GM12878 (cell line): ENCODE results near the gene GJA8. TPM values are rescaled to one million over a fixed set of nuclear protein-coding genes. Genes with fewer than 3 reads are reported as not detected.

Source experiments
- ATAC-seq: fragments of 200-7000 bp; cut with Tn5 transposase; 3 replicates; pipeline ENCODE4 v1.9.1; 2020; ENCODE audit warnings: mild to moderate bottlenecking, moderate library complexity
- BruUV-seq: library from RNA; stranded (reverse); fragments of 400-500 nt; replicated peaks from 2 replicates; lab custom pipeline; 2021; lab: Mats Ljungman, UMichigan
- CTCF ChIA-PET: fragments of 300-600 bp; sonication (Branson Sonifier 250); formaldehyde crosslinking; extraction: SDS; loops from one replicate; lab custom pipeline; 2021; ENCODE audit warnings: inconsistent platforms; lab: Yijun Ruan, JAX
- POLR2A ChIA-PET: fragments of 350-600 bp; formaldehyde crosslinking; extraction: SDS; loops from one replicate; lab custom pipeline; 2021; ENCODE audit warnings: inconsistent platforms; lab: Charles Lee
- RAD21 ChIA-PET: fragments of 300-600 bp; sonication (Branson Sonifier 250); formaldehyde crosslinking; loops from one replicate; lab custom pipeline; 2023; ENCODE audit warnings: antibody characterized with exemption; ENCODE audit not compliant: unreplicated experiment; lab: Charles Lee
- SMC1A ChIA-PET: fragments of 300-600 bp; sonication (Branson Sonifier 250); formaldehyde crosslinking; loops from one replicate; lab custom pipeline; 2023; ENCODE audit not compliant: unreplicated experiment, uncharacterized antibody; lab: Charles Lee
- DNase-seq: peaks from one replicate; pipeline ENCODE4 v3.0.0-alpha.2; 2011; ENCODE audit warnings: low read depth, low spot score
- FAIRE-seq: peaks from 3 replicates; lab custom pipeline; 2011; peaks lifted over from hg19 to GRCh38; lab: Jason Lieb, UNC
- H2AFZ ChIP-seq: 2 replicates; pipeline ENCODE4 v1.6.0; 2011; ENCODE audit warnings: low read depth, low read length, control low read depth; ENCODE audit not compliant: control insufficient read depth
- H3K27ac ChIP-seq: 2 replicates; pipeline ENCODE4 v1.5.1; 2011; ENCODE audit warnings: control low read depth; ENCODE audit not compliant: control insufficient read depth, insufficient read depth
- H3K27me3 ChIP-seq, 2 experiments: replicated peaks in 1 of 2; 2 replicates each; pipeline versions ENCODE4 v1.6.0 to v1.6.1; 2011; ENCODE audit warnings: low read length in 1 of 2; ENCODE audit not compliant: control insufficient read depth in 2 of 2, insufficient read depth in 2 of 2
- H3K36me3 ChIP-seq, 2 experiments: 2 replicates each; pipeline ENCODE4 v1.5.1; 2011; ENCODE audit warnings: low read length in 1 of 2; ENCODE audit not compliant: control insufficient read depth in 2 of 2, insufficient read depth in 2 of 2
- H3K4me1 ChIP-seq: 2 replicates; pipeline ENCODE4 v1.6.1; 2011; ENCODE audit warnings: mild to moderate bottlenecking, low read length, moderate library complexity, mixed read lengths; ENCODE audit not compliant: control insufficient read depth, insufficient read depth
- H3K4me2 ChIP-seq: 2 replicates; pipeline ENCODE4 v1.6.0; 2011; ENCODE audit warnings: control low read depth; ENCODE audit not compliant: control insufficient read depth, insufficient read depth
- H3K4me3 ChIP-seq: fragments of 200-600 bp; sonication (generic); 2 replicates; pipeline ENCODE4 v1.5.1; 2016
- H3K79me2 ChIP-seq: 2 replicates; pipeline ENCODE4 v1.6.0; 2011; ENCODE audit warnings: low read length; ENCODE audit not compliant: control insufficient read depth, insufficient read depth
- H3K9ac ChIP-seq: 2 replicates; pipeline ENCODE4 v1.8.0; 2011; ENCODE audit warnings: low read length, control low read depth, mixed read lengths; ENCODE audit not compliant: control insufficient read depth, insufficient read depth
- H3K9me3 ChIP-seq: replicated peaks from 3 replicates; pipeline ENCODE4 v1.5.1; 2011; ENCODE audit warnings: mild to moderate bottlenecking, low read length; ENCODE audit not compliant: control insufficient read depth, insufficient read depth
- H4K20me1 ChIP-seq: 2 replicates; pipeline ENCODE4 v1.6.0; 2011; ENCODE audit not compliant: control insufficient read depth, insufficient read depth
- BCL11A ChIP-seq: IDR thresholded peaks from 2 replicates; pipeline ENCODE4 v1.6.1; 2011; ENCODE audit warnings: low read depth, low read length
- ETV6 ChIP-seq, 2 experiments: fragments of 450-650 bp in 1 of 2; IDR thresholded peaks in 1 of 2; conservative IDR thresholded peaks in 1 of 2; 2 replicates each; pipeline ENCODE4 v1.6.1; 2014; ENCODE audit warnings: antibody characterized with exemption in 1 of 2, borderline replicate concordance in 1 of 2, low read depth in 1 of 2, mild to moderate bottlenecking in 1 of 2, moderate library complexity in 1 of 2
- EZH2 ChIP-seq: IDR thresholded peaks from 2 replicates; pipeline ENCODE4 v1.6.1; 2012; ENCODE audit warnings: low read depth, mild to moderate bottlenecking, control low read depth, inconsistent platforms, low read length, borderline replicate concordance; ENCODE audit not compliant: control insufficient read depth
- HCFC1 ChIP-seq: fragments of 150-350 bp; IDR thresholded peaks from 2 replicates; pipeline ENCODE4 v1.6.1; 2014; ENCODE audit warnings: low read length
- IRF5 ChIP-seq: fragments of 450-650 bp; IDR thresholded peaks from 2 replicates; pipeline ENCODE4 v1.6.1; 2017; ENCODE audit warnings: borderline replicate concordance
- MYB ChIP-seq: fragments of 150-350 bp; IDR thresholded peaks from 2 replicates; pipeline ENCODE4 v1.6.1; 2014; ENCODE audit warnings: mild to moderate bottlenecking, low read depth, low read length, borderline replicate concordance
- NR2C2 ChIP-seq: IDR thresholded peaks from 2 replicates; pipeline ENCODE4 v1.6.1; 2011; ENCODE audit warnings: borderline replicate concordance, low read depth; ENCODE audit not compliant: control insufficient read depth, insufficient read length
- PKNOX1 ChIP-seq: fragments of 450-650 bp; IDR thresholded peaks from 2 replicates; pipeline ENCODE4 v1.6.1; 2016; ENCODE audit warnings: mild to moderate bottlenecking
- POLR2AphosphoS2 ChIP-seq: IDR thresholded peaks from 2 replicates; pipeline ENCODE4 v1.6.1; 2011; ENCODE audit warnings: low read depth, mild to moderate bottlenecking, low read length, improper control_type of control experiment, moderate library complexity
- RAD51 ChIP-seq: fragments of 450-650 bp; IDR thresholded peaks from 2 replicates; pipeline ENCODE4 v1.6.1; 2016; ENCODE audit warnings: moderate library complexity, mild to moderate bottlenecking, inconsistent platforms
- RCOR1 ChIP-seq: conservative IDR thresholded peaks from 2 replicates; pipeline ENCODE4 v1.6.1; 2012; ENCODE audit warnings: low read depth, low read length, improper control_type of control experiment
- ZBED1 ChIP-seq: IDR thresholded peaks from 2 replicates; pipeline ENCODE4 v1.6.1; 2016; ENCODE audit warnings: borderline replicate concordance
- ZBTB4 ChIP-seq: fragments of 450-650 bp; formaldehyde crosslinking; IDR thresholded peaks from 2 replicates; pipeline ENCODE4 v1.4.0; 2022; ENCODE audit warnings: mild to moderate bottlenecking, moderate library complexity
- WGBS: methylation state at CpG from one replicate; pipeline ENCODE4 v1.1.6; 2016; ENCODE audit warnings: low lambda C conversion rate; ENCODE audit not compliant: insufficient replicate concordance, insufficient coverage; ENCODE audit errors: missing lambda C conversion rate; 5-methylcytosine and 5-hydroxymethylcytosine counted together
- in situ Hi-C: fragments of 300-500 bp; cut with MboI; formaldehyde crosslinking; loops from 9 replicates; pipeline ENCODE4 v1.14.3; 2018; ENCODE audit warnings: mixed read lengths
- intact Hi-C: fragments of 100-400 bp; cut with micrococcal nuclease; formaldehyde crosslinking; loops from one replicate; pipeline ENCODE4 v1.14.2; 2022; ENCODE audit not compliant: unreplicated experiment
- polyA plus RNA-seq, 11 experiments: library from polyadenylated mRNA; depleted of rRNA in 4 of 11; unstranded in 6 of 11; stranded (reverse) in 5 of 11; fragments of >200 nt; fragmentation: Nextera tagmentation in 4 of 11; fragmentation: Illumina TruSeq in 1 of 11; extraction: Ambion mirVana in 4 of 11; extraction: Trizol in 1 of 11; gene quantifications; 1 replicate in 1 of 11; 2 replicates in 10 of 11; pipeline versions ENCODE4 v1.2.1 to v1.2.3, GENCODE V29; 2011 to 2016; ENCODE audit warnings: inconsistent platforms in 2 of 11, missing spikeins in 2 of 11, low read depth in 1 of 11
- total RNA-seq, 4 experiments: library from RNA; depleted of rRNA in 3 of 4; stranded (reverse); fragments of >200 nt in 3 of 4; fragmentation: Illumina TruSeq in 1 of 4; extraction: Trizol in 1 of 4; gene quantifications; 2 replicates each; pipeline versions ENCODE4 v1.2.1 to v1.2.3, GENCODE V29; 2013 to 2021

Gene GJA8
- total and polyA plus RNA-seq, 10 of the 15 experiments (the other 5 are each of a cell fraction or from before 2014, with no cell fraction given): not detected

GRCh38 chr1:147879911-147880310 is 22.7 kb upstream of the GJA8 start (continued):
- no peak for TF ChIP-seq ZBTB4 (CRISPR knock-in tag)
- TF ChIP-seq HCFC1: no peak
- no peak for TF ChIP-seq NR2C2
- TF ChIP-seq RCOR1: no peak

- intact Hi-C loops (no loop called here), in situ Hi-C loops (no loop called here)
- DNase-seq (no peak), FAIRE-seq (no peak), ATAC-seq (no peak)
- ChIA-PET SMC1A (no interaction called here), RAD21 (no interaction called here), POLR2A (no interaction called here), CTCF (interaction anchor here (1.9 kb wide), 1 partner anchor 10 kb away, joined by 7 read pairs; no protein-coding TSS in a partner anchor)
- H3K9me3 ChIP-seq: no peaks in the 10 kb centered on the region
- H3K4me2 ChIP-seq: no peak overlapping the region
- no peaks in the 10 kb centered on the region for H3K4me1 ChIP-seq
- no TSS peak for BruUV-seq
- H3K36me3 ChIP-seq: no peaks in the 10 kb centered on the region
- H3K27ac ChIP-seq: no peak overlapping the region
- H3K4me3 ChIP-seq: no peak overlapping the region
- no peaks in the 10 kb centered on the region for H3K79me2 ChIP-seq
- no peaks in the 10 kb centered on the region for H4K20me1 ChIP-seq
- no peak overlapping the region for H3K9ac ChIP-seq
- WGBS: 42% methylated on average over 2 of the region's 2 CpGs
- TF ChIP-seq POLR2AphosphoS2: no peak
- no peak for TF ChIP-seq ETV6 (conservative IDR thresholded peaks at IDR 0.05 in 1 of 2, IDR thresholded peaks at IDR 0.05 in 1 of 2; ENCODE audit: borderline replicate concordance in 1 of 2, low read depth in 1 of 2)
- no peak for TF ChIP-seq IRF5
- TF ChIP-seq RAD51: no peak
- no peak for TF ChIP-seq ZBED1
- no peak for TF ChIP-seq EZH2
- TF ChIP-seq MYB: no peak
- TF ChIP-seq BCL11A: no peak
- no peak for TF ChIP-seq PKNOX1
- H2AFZ ChIP-seq: no peak overlapping the region
- H3K27me3 ChIP-seq: no peaks in the 10 kb centered on the region
Measured at GRCh38 chr1:147882535-147882934, 20.1 kb upstream of the GJA8 start.
